ENCODE measurements around the gene PTPRN2. TPM values are rescaled to one million over a fixed set of nuclear protein-coding genes. Genes with fewer than 3 reads are reported as not detected.

Gene PTPRN2
- total RNA-seq, 4 donors from 2014 or later = 14.9 to 34.3 (median 21.3) TPM

DNA sequence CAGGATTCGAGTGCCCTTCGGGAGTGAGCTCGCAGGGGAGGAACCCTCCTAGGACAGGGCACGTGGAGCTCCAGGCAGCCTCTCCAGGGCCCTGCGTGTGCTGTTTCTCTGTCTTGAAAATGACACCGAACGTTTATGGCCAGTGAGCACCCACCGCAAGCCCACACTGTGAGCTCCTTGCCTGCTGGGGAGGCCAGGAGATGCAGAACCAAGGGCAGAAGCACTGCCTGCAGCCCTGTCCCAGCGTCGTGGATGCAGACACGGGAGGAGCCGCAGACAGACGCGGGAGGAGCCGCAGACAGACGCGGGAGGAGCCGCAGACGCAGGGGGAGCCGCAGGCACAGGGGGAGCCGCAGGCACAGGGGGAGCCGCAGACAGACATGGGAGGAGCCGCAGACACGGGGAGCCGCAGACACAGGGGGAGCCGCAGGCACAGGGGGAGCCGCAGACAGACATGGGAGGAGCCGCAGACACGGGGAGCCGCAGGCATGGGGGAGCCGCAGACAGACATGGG lies 314.4 kb downstream of the PTPRN2 start:
- Histone ChIP-seq H3K4me3 (no peak overlapping the region), H3K4me1 (peaks cover 0 to 5% (median 0%) of the 10 kb centered on the region in 4 donors), H3K27me3 (no peaks in the 10 kb centered on the region), H3K9me3 (no peaks in the 10 kb centered on the region), H3K27ac (no peak overlapping the region), H3K36me3 (no peaks in the 10 kb centered on the region)
- TF ChIP-seq, protein P1, sequence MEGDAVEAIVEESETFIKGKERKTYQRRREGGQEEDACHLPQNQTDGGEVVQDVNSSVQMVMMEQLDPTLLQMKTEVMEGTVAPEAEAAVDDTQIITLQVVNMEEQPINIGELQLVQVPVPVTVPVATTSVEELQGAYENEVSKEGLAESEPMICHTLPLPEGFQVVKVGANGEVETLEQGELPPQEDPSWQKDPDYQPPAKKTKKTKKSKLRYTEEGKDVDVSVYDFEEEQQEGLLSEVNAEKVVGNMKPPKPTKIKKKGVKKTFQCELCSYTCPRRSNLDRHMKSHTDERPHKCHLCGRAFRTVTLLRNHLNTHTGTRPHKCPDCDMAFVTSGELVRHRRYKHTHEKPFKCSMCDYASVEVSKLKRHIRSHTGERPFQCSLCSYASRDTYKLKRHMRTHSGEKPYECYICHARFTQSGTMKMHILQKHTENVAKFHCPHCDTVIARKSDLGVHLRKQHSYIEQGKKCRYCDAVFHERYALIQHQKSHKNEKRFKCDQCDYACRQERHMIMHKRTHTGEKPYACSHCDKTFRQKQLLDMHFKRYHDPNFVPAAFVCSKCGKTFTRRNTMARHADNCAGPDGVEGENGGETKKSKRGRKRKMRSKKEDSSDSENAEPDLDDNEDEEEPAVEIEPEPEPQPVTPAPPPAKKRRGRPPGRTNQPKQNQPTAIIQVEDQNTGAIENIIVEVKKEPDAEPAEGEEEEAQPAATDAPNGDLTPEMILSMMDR (IDR thresholded peaks at IDR 0.05) = no peak
- TF ChIP-seq POLR2A (IDR thresholded peaks at IDR 0.05) = no peak
- peak in 1 of 3 donors; percentile 39 for DNase-seq

DNA sequence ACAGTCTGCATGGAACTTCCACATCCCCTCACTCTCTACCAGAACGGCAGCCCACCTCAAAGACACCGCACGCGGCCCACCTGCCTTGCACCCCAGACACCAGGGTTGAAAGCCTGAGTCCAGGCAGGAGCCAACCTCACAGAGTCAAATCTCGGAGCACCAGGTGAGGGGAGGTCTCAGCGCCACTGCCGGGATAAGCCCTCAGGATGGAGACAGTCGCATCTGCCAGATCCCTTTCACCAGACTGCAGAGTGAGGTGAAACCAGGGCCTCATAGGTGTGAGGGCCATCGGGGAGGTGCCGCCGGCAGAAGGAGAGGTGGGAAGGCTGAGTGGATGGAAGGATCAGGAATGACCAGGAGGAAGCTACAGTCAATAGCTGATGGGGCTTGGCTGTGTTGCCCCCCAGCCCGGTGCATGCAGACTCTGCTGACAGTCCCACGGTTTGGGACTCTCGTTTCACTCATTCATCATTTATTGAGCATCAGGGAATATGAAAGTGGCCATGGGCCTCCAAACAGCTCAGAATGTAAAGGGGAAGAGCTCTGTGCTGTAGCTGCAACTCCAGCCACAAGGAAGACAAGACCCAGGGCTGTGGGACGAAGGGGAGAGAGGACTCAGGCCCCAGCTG lies 315.0 kb downstream of the PTPRN2 start:
- Histone ChIP-seq H3K27ac (no peak overlapping the region), H3K9me3 (no peaks in the 10 kb centered on the region), H3K4me1 (peaks cover 0 to 5% (median 0%) of the 10 kb centered on the region in 4 donors), H3K36me3 (no peaks in the 10 kb centered on the region), H3K4me3 (no peak overlapping the region), H3K27me3 (no peaks in the 10 kb centered on the region)
- peak in 1 of 3 donors; percentile 30 for DNase-seq
- TF ChIP-seq, protein P1 (IDR thresholded peaks at IDR 0.05) = no peak
- no peak for TF ChIP-seq POLR2A (IDR thresholded peaks at IDR 0.05)

DNA sequence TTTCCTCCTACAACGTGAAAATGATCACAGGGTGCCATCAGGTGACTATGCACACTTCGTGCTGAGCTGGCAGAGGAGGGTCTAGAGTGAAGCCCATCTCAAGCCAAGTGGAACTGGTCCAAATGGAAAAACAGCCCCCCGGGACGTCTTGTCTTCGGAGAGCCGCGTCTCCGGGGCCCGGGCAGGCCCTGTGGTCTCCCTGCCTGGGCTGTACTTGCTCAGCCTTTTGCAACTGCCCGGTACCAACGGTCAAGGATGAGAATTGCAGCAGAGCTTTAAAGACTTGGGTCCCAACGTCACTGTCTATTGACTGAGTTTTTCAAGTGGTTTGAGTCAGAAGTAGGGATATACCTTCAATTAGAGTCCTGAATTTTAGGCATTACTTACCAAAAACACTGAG lies 315.5 kb downstream of the PTPRN2 start:
- peaks cover 0 to 10% (median 0%) of the 10 kb centered on the region in 4 donors for H3K4me1 ChIP-seq
- no peaks in the 10 kb centered on the region for H3K9me3 ChIP-seq
- H3K4me3 ChIP-seq = no peak overlapping the region
- peak in 1 of 3 donors; percentile 38 for DNase-seq
- TF ChIP-seq, protein P1 (IDR thresholded peaks at IDR 0.05) = no peak
- no peak for TF ChIP-seq POLR2A (IDR thresholded peaks at IDR 0.05)
- H3K27me3 ChIP-seq = no peaks in the 10 kb centered on the region
- H3K36me3 ChIP-seq = no peaks in the 10 kb centered on the region
- H3K27ac ChIP-seq = no peak overlapping the region

DNA sequence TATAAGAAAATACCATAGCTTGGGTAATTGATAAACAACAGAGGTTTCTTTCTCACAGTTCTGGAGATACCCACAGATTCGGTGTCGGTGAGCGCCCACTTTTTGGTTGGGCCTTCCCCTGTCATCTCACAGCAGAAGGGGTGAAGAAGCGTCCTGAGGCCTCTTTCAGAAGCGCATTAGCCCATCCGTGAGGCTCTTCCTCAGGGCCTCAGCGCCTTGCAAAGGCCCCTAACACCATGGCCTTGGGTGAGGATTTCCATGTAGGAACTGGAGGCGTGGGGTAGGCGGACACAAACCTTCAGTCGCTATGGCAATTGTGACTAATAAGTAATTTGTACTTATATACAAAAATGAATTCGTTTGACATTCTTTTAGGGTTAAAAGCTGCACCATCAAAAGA lies 316.0 kb downstream of the PTPRN2 start:
- Histone ChIP-seq H3K4me3 (no peak overlapping the region), H3K4me1 (peaks cover 0 to 15% (median 0%) of the 10 kb centered on the region in 4 donors), H3K36me3 (no peaks in the 10 kb centered on the region), H3K27ac (no peak overlapping the region), H3K27me3 (no peaks in the 10 kb centered on the region), H3K9me3 (no peaks in the 10 kb centered on the region)
- no peak for TF ChIP-seq POLR2A (IDR thresholded peaks at IDR 0.05)
- TF ChIP-seq, protein P1 (IDR thresholded peaks at IDR 0.05) = no peak
- DNase-seq = peak in 1 of 3 donors; percentile 13

DNA sequence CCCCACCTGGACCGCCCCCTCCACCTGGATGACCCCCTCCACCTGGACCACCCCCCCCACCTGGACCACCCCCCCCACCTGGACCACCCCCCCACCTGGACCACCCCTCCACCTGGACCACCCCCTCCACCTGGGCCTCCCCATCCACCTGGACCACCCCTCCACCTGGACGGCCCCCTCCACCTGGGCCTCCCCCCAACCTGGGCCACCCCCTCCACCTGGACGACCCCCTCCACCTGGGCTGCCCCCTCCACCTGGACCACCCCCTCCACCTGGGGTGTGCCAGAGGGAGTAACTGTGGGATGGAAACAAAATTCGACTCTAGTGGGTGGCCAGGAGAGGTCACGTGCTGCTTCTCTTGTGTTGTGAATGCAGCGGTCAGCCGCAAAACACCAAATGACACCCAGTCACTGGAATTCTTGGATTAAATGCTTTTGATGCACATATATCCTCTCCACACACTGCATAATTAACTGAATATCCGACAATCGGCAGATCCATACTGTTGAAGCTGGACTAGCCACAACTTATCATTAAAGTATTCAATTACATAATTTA lies 316.7 kb downstream of the PTPRN2 start:
- H3K27ac ChIP-seq = no peak overlapping the region
- no peak for TF ChIP-seq POLR2A (IDR thresholded peaks at IDR 0.05)
- TF ChIP-seq, protein P1 (IDR thresholded peaks at IDR 0.05) = no peak
- no peaks in the 10 kb centered on the region for H3K36me3 ChIP-seq
- DNase-seq = peak in 1 of 3 donors; percentile 42
- H3K4me1 ChIP-seq = peaks cover 0 to 16% (median 0%) of the 10 kb centered on the region in 4 donors
- no peaks in the 10 kb centered on the region for H3K9me3 ChIP-seq
- H3K4me3 ChIP-seq = no peak overlapping the region
- H3K27me3 ChIP-seq = no peaks in the 10 kb centered on the region
